ENCODE measurements around the gene ARHGEF25.
"Not testable (repeated sequence)": the region's sequence is repeated elsewhere in the genome, so short reads cannot be mapped to it uniquely, and the experiment has no call there.

ARHGEF25 gene

DNA sequence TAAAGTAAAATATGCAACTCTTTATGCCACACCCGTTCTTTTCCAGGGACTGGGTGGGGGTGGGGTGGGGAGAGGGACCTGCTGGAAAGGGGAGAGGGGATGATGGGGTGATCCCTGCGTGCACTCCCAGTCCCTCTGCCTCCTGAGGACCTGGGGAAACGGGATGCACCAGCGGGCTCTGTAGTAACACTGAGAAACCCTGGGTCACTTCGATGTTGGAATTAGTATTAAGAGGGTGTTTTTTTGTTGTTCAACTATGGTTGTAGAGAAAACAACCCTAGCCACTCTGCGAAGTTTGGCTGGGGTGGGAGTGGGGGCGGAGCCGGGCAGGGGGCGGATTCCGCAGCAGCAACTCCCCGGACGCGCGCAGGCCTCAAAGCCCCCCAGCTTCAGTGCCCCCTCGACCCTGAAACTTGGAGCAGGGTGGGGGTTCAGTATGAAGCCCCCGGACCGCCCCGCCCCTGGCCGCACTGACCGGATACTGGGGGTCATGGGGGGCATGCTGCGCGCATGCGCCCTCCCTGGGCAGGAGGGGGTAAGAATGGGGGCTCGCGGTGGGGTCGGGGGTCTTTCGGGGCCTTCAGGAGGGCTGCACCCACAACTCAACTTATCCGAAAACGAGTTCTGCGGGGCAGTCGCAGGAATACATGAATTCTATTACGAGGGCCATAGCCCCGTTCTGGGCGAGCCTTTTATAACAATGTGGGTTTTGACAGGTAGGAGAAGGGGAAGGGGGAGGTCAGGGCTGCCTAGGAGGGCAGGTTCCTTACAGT lies 1.3 kb upstream of the ARHGEF25 start:
- no peak for DNase-seq

GRCh38 chr12:57610554-57611107 lies 604 bp upstream of the ARHGEF25 start:
- no peak for DNase-seq

GRCh38 chr12:57611827-57612710 lies 834 bp downstream of the ARHGEF25 start:
- no peak for DNase-seq

DNA sequence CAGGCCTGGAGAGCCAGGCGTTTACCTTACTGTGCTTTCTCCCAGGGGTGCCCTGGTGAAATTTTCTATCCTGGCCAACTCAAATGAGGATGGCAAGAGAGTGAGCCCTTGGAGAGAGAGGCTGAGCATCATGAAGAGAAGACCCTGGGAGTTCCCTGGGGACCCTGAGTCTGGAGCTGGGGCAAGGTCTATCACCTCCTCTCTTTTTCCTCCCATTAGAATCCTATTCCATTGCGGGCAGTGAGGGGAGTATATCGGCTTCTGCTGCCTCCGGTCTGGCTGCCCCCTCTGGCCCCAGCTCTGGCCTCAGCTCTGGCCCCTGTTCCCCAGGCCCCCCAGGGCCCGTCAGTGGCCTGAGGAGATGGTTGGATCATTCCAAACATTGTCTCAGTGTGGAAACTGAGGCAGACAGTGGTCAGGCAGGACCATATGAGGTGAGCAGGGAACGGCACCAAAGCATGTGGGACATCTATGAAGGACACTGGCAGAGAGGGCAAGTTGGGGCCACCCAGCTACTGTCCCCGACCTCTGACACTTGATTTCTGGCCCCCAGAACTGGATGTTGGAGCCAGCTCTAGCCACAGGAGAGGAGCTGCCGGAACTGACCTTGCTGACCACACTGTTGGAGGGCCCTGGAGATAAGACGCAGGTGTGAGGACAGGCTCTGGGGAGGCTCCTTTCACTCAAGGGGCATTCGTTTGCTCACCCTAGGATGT lies 1.6 kb downstream of the ARHGEF25 start:
- no peak for DNase-seq

DNA sequence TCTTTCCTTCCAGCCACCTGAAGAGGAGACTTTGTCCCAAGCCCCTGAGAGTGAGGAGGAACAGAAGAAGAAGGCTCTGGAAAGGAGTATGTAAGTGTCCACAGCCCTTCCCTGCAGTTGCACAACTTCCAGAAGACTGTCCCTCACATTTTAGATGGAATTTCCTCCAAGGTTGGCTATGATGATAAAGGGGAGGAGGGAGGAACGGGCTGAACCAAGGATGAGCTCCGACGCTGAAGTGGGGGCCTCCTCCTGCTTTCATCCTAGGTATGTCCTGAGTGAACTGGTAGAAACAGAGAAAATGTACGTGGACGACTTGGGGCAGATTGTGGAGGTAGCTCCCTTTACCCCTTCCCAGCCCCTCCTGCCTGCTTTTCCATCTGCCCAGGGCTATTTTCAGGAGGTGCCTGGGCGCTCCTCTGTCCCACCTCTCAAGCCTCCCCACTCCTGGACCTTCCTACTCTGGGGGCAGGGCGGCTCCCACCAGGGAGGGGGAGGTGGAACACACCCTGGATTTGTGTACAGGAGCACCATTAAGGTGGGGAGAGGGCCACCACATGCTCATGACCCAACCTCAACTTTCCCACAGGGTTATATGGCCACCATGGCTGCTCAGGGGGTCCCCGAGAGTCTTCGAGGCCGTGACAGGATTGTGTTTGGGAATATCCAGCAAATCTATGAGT lies 2.3 kb downstream of the ARHGEF25 start:
- DNase-seq: no peak

- no peak for DNase-seq
Observed at GRCh38 chr12:57614178-57614947, 3.1 kb downstream of the ARHGEF25 start.

DNA sequence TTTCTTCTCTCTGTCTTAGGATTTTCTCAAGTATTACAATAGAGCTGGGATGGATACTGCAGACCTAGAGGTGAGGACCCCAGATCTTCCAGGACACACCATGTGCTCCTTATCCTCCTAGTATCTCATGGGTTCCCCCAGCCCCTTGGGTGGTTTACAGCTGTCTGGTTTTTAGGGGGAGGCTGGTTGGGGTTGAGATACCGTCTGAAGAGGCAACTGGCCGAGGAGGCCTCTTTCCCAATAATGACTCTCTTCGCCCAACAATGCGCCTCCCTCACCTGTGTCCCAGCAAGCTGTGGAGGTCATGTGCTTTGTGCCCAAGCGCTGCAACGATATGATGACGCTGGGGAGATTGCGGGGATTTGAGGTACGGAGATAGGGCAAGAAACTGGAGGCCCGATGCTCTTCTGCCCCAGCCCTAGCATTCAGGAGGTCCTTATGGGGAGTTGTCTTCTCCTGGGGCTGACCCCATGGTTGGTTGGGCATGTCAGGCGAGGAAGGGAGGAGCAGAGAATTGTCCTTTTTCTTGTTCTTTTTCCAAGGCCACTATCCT lies 3.8 kb downstream of the ARHGEF25 start:
- no peak for DNase-seq

- DNase-seq: no peak
Observed at GRCh38 chr12:57615637-57616036, 4.4 kb downstream of the ARHGEF25 start.

- DNase-seq: no peak
Observed at GRCh38 chr12:57616383-57617101, 5.3 kb downstream of the ARHGEF25 start.

GRCh38 chr12:57617942-57618341 lies 6.7 kb downstream of the ARHGEF25 start:
- DNase-seq: no peak

GRCh38 chr12:57618431-57618830 lies 7.2 kb downstream of the ARHGEF25 start:
- DNase-seq: not testable (repeated sequence)

DNA sequence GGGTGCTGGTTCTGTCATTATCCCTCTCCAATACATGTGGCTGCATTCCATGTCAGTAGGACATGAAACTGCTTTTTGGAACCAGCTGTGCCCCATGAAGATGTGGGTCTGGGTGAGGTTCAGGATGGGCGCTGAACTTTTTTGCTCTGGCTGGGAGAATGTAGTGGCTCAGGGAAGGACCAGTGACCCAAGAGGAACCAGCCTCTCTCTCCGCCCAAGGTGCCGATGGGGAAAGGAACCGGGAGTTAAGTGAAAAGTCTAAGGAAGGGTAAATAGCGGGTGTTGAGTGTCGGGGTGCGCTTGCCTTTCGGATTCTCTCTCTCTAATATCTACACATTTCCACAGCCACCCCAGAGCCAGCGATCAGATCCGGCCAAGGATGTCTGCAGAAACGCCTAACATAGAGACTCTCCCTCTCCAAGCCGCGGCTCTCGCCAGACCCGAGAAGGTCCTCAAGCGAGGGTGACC lies 7.8 kb downstream of the ARHGEF25 start:
- no peak for DNase-seq

DNA sequence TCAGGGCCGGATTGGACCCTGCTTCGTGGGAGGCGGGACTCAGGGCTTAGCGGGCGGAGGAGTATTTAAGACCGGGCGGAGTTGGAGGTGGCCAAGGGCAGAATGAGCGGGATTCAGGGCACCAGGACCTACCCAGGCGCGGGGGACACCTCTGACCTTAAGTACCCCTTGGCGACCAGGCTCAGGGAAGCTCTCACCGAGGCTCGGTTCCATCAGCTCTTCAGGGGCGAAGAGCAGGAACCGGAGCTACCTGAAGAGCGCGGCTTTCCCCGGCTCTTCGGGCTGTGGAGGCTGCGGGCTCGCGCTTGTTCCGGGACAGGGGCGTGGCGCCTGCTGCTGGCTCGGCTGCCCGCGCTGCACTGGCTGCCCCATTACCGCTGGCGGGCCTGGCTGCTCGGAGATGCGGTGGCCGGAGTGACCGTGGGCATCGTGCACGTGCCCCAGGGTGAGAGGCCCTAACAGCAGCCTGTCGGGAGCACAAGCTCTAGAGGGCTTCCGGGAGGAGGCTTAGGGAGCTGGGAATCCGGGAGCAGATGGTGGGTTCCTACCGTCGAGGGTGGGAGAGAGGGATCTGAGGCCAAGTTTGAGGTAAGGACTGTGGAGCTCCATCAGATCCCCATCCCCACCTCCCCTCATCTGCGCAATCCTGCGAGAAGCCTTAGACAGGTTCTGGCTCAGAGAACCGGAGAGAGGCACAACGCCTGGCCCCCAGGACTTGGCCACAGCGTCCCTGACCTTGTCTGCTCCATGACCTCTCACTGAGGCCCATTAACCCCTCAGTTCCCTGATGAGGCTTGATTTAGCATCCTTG lies 8.4 kb downstream of the ARHGEF25 start:
- no peak for DNase-seq

- no peak for DNase-seq
Observed at GRCh38 chr12:57620245-57620935, 9.2 kb downstream of the ARHGEF25 start.

DNA sequence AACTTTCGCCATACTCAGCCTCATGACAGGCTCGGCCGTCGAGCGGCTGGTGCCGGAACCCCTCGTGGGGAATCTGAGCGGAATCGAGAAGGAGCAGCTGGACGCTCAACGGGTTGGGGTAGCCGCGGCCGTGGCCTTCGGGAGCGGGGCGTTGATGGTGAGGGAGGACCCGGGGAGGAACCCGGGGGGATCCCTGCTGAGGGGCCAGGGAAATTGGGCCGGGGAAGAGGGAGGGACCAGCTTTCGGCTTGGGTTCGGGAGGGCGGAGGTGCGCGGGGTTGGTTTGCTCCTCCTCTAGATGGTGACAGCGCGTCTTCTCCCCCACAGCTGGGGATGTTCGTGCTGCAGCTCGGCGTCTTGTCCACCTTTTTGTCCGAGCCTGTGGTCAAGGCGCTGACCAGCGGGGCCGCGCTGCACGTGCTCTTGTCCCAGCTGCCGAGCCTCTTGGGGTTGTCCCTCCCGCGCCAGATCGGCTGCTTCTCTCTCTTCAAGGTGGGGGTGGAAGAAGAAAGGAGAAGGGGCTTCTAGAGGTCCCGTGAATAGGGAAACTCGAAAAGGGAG lies 9.8 kb downstream of the ARHGEF25 start:
- DNase-seq: no peak

DNA sequence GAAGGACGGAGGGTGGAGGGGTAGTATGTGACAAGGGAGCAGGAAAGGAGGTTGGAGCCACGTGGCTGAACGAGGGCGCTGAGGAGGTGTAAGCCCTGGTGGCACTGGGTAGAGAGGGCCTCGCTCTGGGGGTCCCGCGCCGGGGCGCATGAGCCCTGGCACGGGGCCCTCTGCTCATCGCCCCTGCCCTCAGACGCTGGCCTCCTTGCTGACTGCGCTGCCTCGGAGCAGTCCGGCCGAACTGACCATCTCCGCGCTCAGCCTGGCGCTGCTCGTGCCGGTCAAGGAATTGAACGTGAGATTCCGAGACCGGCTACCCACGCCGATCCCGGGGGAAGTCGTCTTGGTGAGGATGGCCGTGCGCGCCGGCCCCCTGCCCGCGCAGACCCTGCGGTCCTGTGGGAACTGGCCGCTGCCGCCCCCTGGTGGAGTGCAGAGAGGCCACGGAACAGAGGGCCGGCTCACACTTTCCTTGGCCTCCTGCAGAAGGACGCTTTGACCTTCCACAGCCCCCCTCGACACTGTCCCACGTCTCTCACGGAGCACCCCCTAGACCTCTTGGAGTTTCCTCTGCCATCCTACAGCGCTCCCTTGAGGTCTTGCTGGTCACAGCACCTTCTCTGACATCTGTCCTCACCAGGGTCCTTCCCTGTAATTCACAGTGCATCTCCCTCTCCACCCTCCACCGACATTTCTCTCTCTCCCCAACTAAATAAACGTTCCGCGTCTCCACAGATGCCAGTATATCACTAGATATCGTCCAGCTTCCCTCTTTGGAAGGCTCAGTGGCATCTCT lies 10.5 kb downstream of the ARHGEF25 start:
- peak; percentile 60 for DNase-seq

Data from CD4-positive, alpha-beta T cell treated with Interleukin-17A for 1 hour (primary cell).